ENCODE results near the gene OR2AE1. TPM values are rescaled to one million over a fixed set of nuclear protein-coding genes. Genes with fewer than 3 reads are reported as not detected.

OR2AE1 gene
- total and polyA plus RNA-seq, 2 of the 13 experiments (the other 11 are each of a cell fraction or from before 2014, with no cell fraction given), result not detected

GRCh38 chr7:99918959-99919813 is 42.4 kb upstream of the OR2AE1 start, which contains the start of gene TRIM4 (continued):
- TF ChIP-seq, protein P1, sequence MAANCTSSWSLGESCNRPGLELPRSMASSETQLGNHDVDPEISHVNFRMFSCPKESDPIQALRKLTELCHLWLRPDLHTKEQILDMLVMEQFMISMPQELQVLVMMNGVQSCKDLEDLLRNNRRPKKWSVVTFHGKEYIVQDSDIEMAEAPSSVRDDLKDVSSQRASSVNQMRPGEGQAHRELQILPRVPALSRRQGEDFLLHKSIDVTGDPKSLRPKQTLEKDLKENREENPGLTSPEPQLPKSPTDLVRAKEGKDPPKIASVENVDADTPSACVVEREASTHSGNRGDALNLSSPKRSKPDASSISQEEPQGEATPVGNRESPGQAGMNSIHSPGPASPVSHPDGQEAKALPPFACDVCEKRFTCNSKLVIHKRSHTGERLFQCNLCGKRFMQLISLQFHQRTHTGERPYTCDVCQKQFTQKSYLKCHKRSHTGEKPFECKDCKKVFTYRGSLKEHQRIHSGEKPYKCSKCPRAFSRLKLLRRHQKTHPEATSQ (CRISPR knock-in tag; IDR thresholded peaks at IDR 0.05; ENCODE audit: borderline replicate concordance), result no peak
- TF ChIP-seq, protein P2, sequence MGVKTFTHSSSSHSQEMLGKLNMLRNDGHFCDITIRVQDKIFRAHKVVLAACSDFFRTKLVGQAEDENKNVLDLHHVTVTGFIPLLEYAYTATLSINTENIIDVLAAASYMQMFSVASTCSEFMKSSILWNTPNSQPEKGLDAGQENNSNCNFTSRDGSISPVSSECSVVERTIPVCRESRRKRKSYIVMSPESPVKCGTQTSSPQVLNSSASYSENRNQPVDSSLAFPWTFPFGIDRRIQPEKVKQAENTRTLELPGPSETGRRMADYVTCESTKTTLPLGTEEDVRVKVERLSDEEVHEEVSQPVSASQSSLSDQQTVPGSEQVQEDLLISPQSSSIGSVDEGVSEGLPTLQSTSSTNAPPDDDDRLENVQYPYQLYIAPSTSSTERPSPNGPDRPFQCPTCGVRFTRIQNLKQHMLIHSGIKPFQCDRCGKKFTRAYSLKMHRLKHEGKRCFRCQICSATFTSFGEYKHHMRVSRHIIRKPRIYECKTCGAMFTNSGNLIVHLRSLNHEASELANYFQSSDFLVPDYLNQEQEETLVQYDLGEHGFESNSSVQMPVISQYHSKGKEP (CRISPR knock-in tag; IDR thresholded peaks at IDR 0.05), result 0 out of 2 replicates have a peak, but pooled peaks have one; percentile 38
- TF ChIP-seq ZNF563 (CRISPR knock-in tag; IDR thresholded peaks at IDR 0.05) (peak; percentile 47), IKZF4 (CRISPR knock-in tag; IDR thresholded peaks at IDR 0.05; ENCODE audit: borderline replicate concordance, low read depth, not compliant biosample characterization) (peak; percentile 57), ZNF550 (CRISPR knock-in tag; IDR thresholded peaks at IDR 0.05; ENCODE audit: borderline replicate concordance) (no peak), PRMT3 (CRISPR knock-in tag; IDR thresholded peaks at IDR 0.05; ENCODE audit: borderline replicate concordance, low read depth) (no peak), ZNF17 (CRISPR knock-in tag; IDR thresholded peaks at IDR 0.05) (no peak), TCF7 (IDR thresholded peaks at IDR 0.05; ENCODE audit: low read depth) (no peak), ATAD3A (CRISPR knock-in tag; IDR thresholded peaks at IDR 0.05) (no peak), ZNF224 (CRISPR knock-in tag; IDR thresholded peaks at IDR 0.05) (0 out of 2 replicates have a peak, but pooled peaks have one; percentile 45), CENPT (CRISPR knock-in tag; IDR thresholded peaks at IDR 0.05; ENCODE audit: low read depth) (no peak), SOX5 (CRISPR knock-in tag; IDR thresholded peaks at IDR 0.05; ENCODE audit: borderline replicate concordance) (peak; percentile 44; the same call in 1 of the 2 replicates), HNF4A (CRISPR knock-in tag; IDR thresholded peaks at IDR 0.05) (0 out of 2 replicates have a peak, but pooled peaks have one; percentile 42), IRF2 (CRISPR knock-in tag; IDR thresholded peaks at IDR 0.05) (peak; percentile 84; the same call in 1 of the 2 replicates), ZSCAN9 (CRISPR knock-in tag; IDR thresholded peaks at IDR 0.05; ENCODE audit: borderline replicate concordance) (no peak; the same call in 1 of the 2 replicates), ZNF724P (CRISPR knock-in tag; IDR thresholded peaks at IDR 0.05; ENCODE audit: borderline replicate concordance) (peak; percentile 62), ZNF775 (CRISPR knock-in tag; IDR thresholded peaks at IDR 0.05; ENCODE audit: borderline replicate concordance) (no peak), ARHGAP35 (CRISPR knock-in tag; IDR thresholded peaks at IDR 0.05; ENCODE audit: borderline replicate concordance) (no peak; the same call in 1 of the 2 replicates)
- TF ChIP-seq, protein P3, sequence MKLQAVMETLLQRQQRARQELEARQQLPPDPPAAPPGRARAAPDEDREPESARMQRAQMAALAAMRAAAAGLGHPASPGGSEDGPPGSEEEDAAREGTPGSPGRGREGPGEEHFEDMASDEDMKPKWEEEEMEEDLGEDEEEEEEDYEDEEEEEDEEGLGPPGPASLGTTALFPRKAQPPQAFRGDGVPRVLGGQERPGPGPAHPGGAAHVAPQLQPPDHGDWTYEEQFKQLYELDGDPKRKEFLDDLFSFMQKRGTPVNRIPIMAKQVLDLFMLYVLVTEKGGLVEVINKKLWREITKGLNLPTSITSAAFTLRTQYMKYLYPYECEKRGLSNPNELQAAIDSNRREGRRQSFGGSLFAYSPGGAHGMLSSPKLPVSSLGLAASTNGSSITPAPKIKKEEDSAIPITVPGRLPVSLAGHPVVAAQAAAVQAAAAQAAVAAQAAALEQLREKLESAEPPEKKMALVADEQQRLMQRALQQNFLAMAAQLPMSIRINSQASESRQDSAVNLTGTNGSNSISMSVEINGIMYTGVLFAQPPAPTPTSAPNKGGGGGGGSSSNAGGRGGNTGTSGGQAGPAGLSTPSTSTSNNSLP (IDR thresholded peaks at IDR 0.05; ENCODE audit: low read depth, low read length), result no peak
- TF ChIP-seq, protein P4, sequence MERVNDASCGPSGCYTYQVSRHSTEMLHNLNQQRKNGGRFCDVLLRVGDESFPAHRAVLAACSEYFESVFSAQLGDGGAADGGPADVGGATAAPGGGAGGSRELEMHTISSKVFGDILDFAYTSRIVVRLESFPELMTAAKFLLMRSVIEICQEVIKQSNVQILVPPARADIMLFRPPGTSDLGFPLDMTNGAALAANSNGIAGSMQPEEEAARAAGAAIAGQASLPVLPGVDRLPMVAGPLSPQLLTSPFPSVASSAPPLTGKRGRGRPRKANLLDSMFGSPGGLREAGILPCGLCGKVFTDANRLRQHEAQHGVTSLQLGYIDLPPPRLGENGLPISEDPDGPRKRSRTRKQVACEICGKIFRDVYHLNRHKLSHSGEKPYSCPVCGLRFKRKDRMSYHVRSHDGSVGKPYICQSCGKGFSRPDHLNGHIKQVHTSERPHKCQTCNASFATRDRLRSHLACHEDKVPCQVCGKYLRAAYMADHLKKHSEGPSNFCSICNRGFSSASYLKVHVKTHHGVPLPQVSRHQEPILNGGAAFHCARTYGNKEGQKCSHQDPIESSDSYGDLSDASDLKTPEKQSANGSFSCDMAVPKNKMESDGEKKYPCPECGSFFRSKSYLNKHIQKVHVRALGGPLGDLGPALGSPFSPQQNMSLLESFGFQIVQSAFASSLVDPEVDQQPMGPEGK (CRISPR knock-in tag; IDR thresholded peaks at IDR 0.05), result peak; percentile 51; the same call in 1 of the 2 replicates
